Mammary epithelial cell (primary cell): ENCODE results near the gene SHC2.

ENCODE experiments used
- CTCF ChIP-seq, 2 donors: IDR thresholded peaks in 1 of 2; conservative IDR thresholded peaks in 1 of 2; 2 replicates each; pipeline ENCODE4 v1.5.1; 2011 to 2012; ENCODE audit warnings: inconsistent platforms in 2 of 2, low read length in 2 of 2, mild to moderate bottlenecking in 2 of 2, control low read depth in 1 of 2, low read depth in 1 of 2; ENCODE audit not compliant: insufficient read depth in 1 of 2; ENCODE audit errors: extremely low read depth in 1 of 2
- EZH2 ChIP-seq: IDR thresholded peaks from 2 replicates; pipeline ENCODE4 v1.6.1; 2012; ENCODE audit warnings: low read length, inconsistent platforms, borderline replicate concordance

GRCh38 chr19:495081-495401 is 34.2 kb upstream of the SHC2 start:
- TF ChIP-seq CTCF (conservative IDR thresholded peaks at IDR 0.05 in 1 of 2, IDR thresholded peaks at IDR 0.05 in 1 of 2; ENCODE audit: extremely low read depth in 1 of 2, insufficient read depth in 1 of 2, low read depth in 1 of 2, low read length in 2 of 2) (no peak), EZH2 (no peak)
